Loucy (cell line): ENCODE data around the gene AMFR.

Source experiments
- H2AFZ ChIP-seq: fragments of 200-600 bp; sonication (generic); 2 replicates; pipeline ENCODE4 v1.6.0; 2016; ENCODE audit warnings: antibody characterized with exemption, mild to moderate bottlenecking, low read length, moderate library complexity
- H3F3A ChIP-seq: fragments of 200-600 bp; 2 replicates; pipeline ENCODE4 v1.6.0; 2016; ENCODE audit warnings: antibody characterized with exemption, low read depth, mild to moderate bottlenecking
- H3K27me3 ChIP-seq: fragments of 200-600 bp; sonication (generic); 2 replicates; pipeline ENCODE4 v1.6.1; 2014; ENCODE audit warnings: low read length, mild to moderate bottlenecking; ENCODE audit not compliant: insufficient read depth, poor library complexity, severe bottlenecking
- H3K36me3 ChIP-seq: fragments of 200-600 bp; sonication (generic); 2 replicates; pipeline ENCODE4 v1.6.1; 2016; ENCODE audit warnings: low read length; ENCODE audit not compliant: insufficient read depth
- H3K4me1 ChIP-seq: fragments of 200-600 bp; sonication (generic); 2 replicates; pipeline ENCODE4 v1.5.1; 2014; ENCODE audit warnings: low read length, mild to moderate bottlenecking; ENCODE audit not compliant: insufficient read depth, poor library complexity, severe bottlenecking
- H3K4me2 ChIP-seq: fragments of 200-600 bp; sonication (generic); 2 replicates; pipeline ENCODE4 v1.6.0; 2014; ENCODE audit warnings: antibody characterized with exemption, low read length, low read depth, mild to moderate bottlenecking; ENCODE audit not compliant: poor library complexity, severe bottlenecking
- H3K4me3 ChIP-seq: fragments of 200-600 bp; sonication (generic); 2 replicates; pipeline ENCODE4 v1.5.1; 2014; ENCODE audit warnings: low read length, mild to moderate bottlenecking, mixed read lengths; ENCODE audit not compliant: poor library complexity, severe bottlenecking
- H3K79me2 ChIP-seq: fragments of 200-600 bp; sonication (generic); 2 replicates; pipeline ENCODE4 v1.6.1; 2014; ENCODE audit warnings: low read length; ENCODE audit not compliant: insufficient read depth
- H3K9ac ChIP-seq: fragments of 200-600 bp; sonication (generic); 2 replicates; pipeline ENCODE4 v1.6.0; 2014; ENCODE audit warnings: mild to moderate bottlenecking, low read depth, low read length, moderate library complexity; ENCODE audit not compliant: poor library complexity, severe bottlenecking
- H3K9me2 ChIP-seq: fragments of 200-600 bp; sonication (generic); replicated peaks from 2 replicates; pipeline ENCODE4 v1.6.1; 2016; ENCODE audit warnings: low read depth, low read length, mixed read lengths
- H3K9me3 ChIP-seq: fragments of 200-600 bp; sonication (generic); 2 replicates; pipeline ENCODE4 v1.6.1; 2014; ENCODE audit warnings: mild to moderate bottlenecking, antibody characterized with exemption, low read length, low read depth; ENCODE audit not compliant: insufficient read depth
- H4K20me1 ChIP-seq: fragments of 200-600 bp; sonication (generic); 2 replicates; pipeline ENCODE4 v1.6.0; 2014; ENCODE audit warnings: antibody characterized with exemption, low read length, mild to moderate bottlenecking; ENCODE audit not compliant: insufficient read depth, poor library complexity, severe bottlenecking
- CTCF ChIP-seq: fragments of 200-600 bp; sonication (generic); conservative IDR thresholded peaks from 2 replicates; pipeline ENCODE4 v1.5.1; 2014; ENCODE audit warnings: mild to moderate bottlenecking, antibody characterized with exemption, low read length
- EZH2phosphoT487 ChIP-seq: fragments of 200-600 bp; IDR thresholded peaks from 2 replicates; pipeline ENCODE4 v1.6.1; 2018; ENCODE audit warnings: antibody characterized with exemption, mild to moderate bottlenecking, moderate library complexity, borderline replicate concordance

AMFR gene

GRCh38 chr16:56312028-56312300 is 113.4 kb downstream of the AMFR start:
- Histone ChIP-seq H3F3A (no peaks in the 10 kb centered on the region), H3K9ac (no peak overlapping the region), H3K36me3 (no peaks in the 10 kb centered on the region), H3K4me2 (no peak overlapping the region), H3K9me3 (no peaks in the 10 kb centered on the region), H3K9me2 (no peaks in the 10 kb centered on the region), H3K4me1 (no peaks in the 10 kb centered on the region), H2AFZ (no peak overlapping the region), H3K27me3 (no peaks in the 10 kb centered on the region), H4K20me1 (no peaks in the 10 kb centered on the region), H3K4me3 (no peak overlapping the region), H3K79me2 (no peaks in the 10 kb centered on the region)
- no peak for TF ChIP-seq EZH2phosphoT487
- no peak for TF ChIP-seq CTCF
